Osteoblast (primary cell): ENCODE data around the gene TGFB3. TPM values are rescaled to one million over a fixed set of nuclear protein-coding genes. Genes with fewer than 3 reads are reported as not detected.

Experiments used
- DNase-seq: peaks from one replicate; pipeline ENCODE4 v3.0.0; 2011; ENCODE audit warnings: low spot score, mixed read lengths; ENCODE audit not compliant: insufficient read length; ENCODE audit errors: missing footprints
- H2AFZ ChIP-seq: 2 replicates; pipeline ENCODE4 v1.6.0; 2011; ENCODE audit warnings: mild to moderate bottlenecking, low read length
- H3K27ac ChIP-seq: 2 replicates; pipeline ENCODE4 v1.5.1; 2011; ENCODE audit warnings: mild to moderate bottlenecking, low read depth, low read length, moderate library complexity
- H3K27me3 ChIP-seq: 2 replicates; pipeline ENCODE4 v1.6.0; 2012; ENCODE audit warnings: mild to moderate bottlenecking, control low read depth, inconsistent platforms, low read length, moderate library complexity; ENCODE audit not compliant: insufficient read depth
- H3K36me3 ChIP-seq: 2 replicates; pipeline ENCODE4 v1.5.1; 2011; ENCODE audit warnings: mild to moderate bottlenecking, low read length, control low read depth, moderate library complexity; ENCODE audit not compliant: insufficient read depth
- H3K4me1 ChIP-seq: 2 replicates; pipeline ENCODE4 v1.5.1; 2011; ENCODE audit warnings: mild to moderate bottlenecking, low read length, control low read depth, moderate library complexity; ENCODE audit not compliant: insufficient read depth
- H3K4me2 ChIP-seq: 2 replicates; pipeline ENCODE4 v1.6.0; 2011; ENCODE audit warnings: mild to moderate bottlenecking, low read length; ENCODE audit not compliant: insufficient read depth
- H3K4me3 ChIP-seq: fragments of 200-600 bp; sonication (generic); 3 replicates; pipeline ENCODE4 v1.5.1; 2012; ENCODE audit warnings: mild to moderate bottlenecking, low read length, inconsistent platforms; ENCODE audit not compliant: insufficient read depth
- H3K79me2 ChIP-seq: 2 replicates; pipeline ENCODE4 v1.6.0; 2012; ENCODE audit warnings: mild to moderate bottlenecking, low read length, control low read depth, inconsistent platforms; ENCODE audit not compliant: insufficient read depth
- H3K9me3 ChIP-seq: 2 replicates; pipeline ENCODE4 v1.5.1; 2011; ENCODE audit warnings: low read depth, low read length, control low read depth
- H4K20me1 ChIP-seq: 2 replicates; pipeline ENCODE4 v1.6.0; 2012; ENCODE audit warnings: mild to moderate bottlenecking, low read length, control low read depth; ENCODE audit not compliant: insufficient read depth
- total RNA-seq: library from RNA; depleted of rRNA; stranded (reverse); fragments of >200 nt; gene quantifications from 2 replicates; pipeline ENCODE4 v1.2.3, GENCODE V29; 2012
- TF ChIP-seq, protein P1 (sequence below): IDR thresholded peaks from 2 replicates; pipeline ENCODE4 v1.5.1; 2011; ENCODE audit warnings: mild to moderate bottlenecking, low read depth, low read length, moderate library complexity; ENCODE audit errors: extremely low read depth

TGFB3 gene
- total RNA-seq, 1 donor: 11.6 TPM

DNA sequence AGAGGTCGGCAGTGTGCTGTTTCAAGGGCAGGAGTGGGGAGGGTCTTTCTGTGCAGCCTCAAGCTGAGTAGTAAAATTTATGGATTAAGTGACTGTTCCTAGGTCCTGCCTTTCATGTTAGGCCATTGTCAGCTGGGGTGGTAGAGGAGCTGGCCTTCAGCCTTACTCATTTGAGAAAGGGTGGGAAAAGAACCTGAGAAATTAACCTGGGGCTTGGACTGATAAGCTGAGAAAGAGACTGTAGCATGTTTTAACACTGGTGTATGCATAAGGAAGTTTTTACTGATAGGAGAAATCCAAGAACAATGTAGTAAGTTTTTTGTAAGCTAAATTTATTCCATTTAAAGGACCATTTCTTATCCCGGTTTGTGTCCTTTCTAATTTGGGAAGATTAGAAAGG is 24.5 kb upstream of the TGFB3 start:
- Histone ChIP-seq H3K9me3 (no peaks in the 10 kb centered on the region), H3K4me1 (peaks cover 10% of the 10 kb centered on the region), H3K79me2 (peaks cover 5% of the 10 kb centered on the region), H3K36me3 (peaks cover 41% of the 10 kb centered on the region), H3K27me3 (no peaks in the 10 kb centered on the region), H4K20me1 (peaks cover 9% of the 10 kb centered on the region), H2AFZ (no peak overlapping the region), H3K4me3 (no peak overlapping the region), H3K4me2 (no peak overlapping the region), H3K27ac (no peak overlapping the region)
- DNase-seq: no peak
- TF ChIP-seq, protein P1, sequence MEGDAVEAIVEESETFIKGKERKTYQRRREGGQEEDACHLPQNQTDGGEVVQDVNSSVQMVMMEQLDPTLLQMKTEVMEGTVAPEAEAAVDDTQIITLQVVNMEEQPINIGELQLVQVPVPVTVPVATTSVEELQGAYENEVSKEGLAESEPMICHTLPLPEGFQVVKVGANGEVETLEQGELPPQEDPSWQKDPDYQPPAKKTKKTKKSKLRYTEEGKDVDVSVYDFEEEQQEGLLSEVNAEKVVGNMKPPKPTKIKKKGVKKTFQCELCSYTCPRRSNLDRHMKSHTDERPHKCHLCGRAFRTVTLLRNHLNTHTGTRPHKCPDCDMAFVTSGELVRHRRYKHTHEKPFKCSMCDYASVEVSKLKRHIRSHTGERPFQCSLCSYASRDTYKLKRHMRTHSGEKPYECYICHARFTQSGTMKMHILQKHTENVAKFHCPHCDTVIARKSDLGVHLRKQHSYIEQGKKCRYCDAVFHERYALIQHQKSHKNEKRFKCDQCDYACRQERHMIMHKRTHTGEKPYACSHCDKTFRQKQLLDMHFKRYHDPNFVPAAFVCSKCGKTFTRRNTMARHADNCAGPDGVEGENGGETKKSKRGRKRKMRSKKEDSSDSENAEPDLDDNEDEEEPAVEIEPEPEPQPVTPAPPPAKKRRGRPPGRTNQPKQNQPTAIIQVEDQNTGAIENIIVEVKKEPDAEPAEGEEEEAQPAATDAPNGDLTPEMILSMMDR: no peak

DNA sequence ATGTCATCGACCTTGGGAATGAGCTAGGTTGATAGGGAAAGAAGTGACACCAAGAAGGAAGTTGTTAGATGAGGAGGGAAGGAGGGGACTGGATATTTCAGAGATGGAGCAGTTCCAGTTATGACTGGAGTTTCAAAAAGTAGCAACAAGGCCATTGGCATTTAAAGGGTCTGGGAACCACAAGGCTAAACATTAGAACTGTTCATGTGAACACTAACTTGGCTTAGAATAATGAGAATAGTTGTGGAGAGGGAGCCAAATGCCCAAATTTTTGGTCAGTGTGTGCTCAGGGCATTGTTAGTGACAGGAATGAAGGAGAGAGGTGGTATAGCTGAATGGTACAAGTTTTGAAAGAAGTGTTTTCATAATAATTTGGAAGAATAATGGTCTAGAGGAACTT is 20.6 kb upstream of the TGFB3 start:
- TF ChIP-seq, protein P1: no peak
- no peaks in the 10 kb centered on the region for H3K27me3 ChIP-seq
- no peaks in the 10 kb centered on the region for H4K20me1 ChIP-seq
- DNase-seq: no peak
- H3K4me3 ChIP-seq: no peak overlapping the region
- no peaks in the 10 kb centered on the region for H3K79me2 ChIP-seq
- no peaks in the 10 kb centered on the region for H3K9me3 ChIP-seq
- no peak overlapping the region for H3K4me2 ChIP-seq
- H3K4me1 ChIP-seq: peaks cover 2% of the 10 kb centered on the region
- H2AFZ ChIP-seq: no peak overlapping the region
- H3K27ac ChIP-seq: no peak overlapping the region
- H3K36me3 ChIP-seq: peaks cover 55% of the 10 kb centered on the region

GRCh38 chr14:75999511-76000190 is 17.9 kb upstream of the TGFB3 start:
- DNase-seq: no peak
- Histone ChIP-seq H3K4me2 (no peak overlapping the region), H3K4me3 (no peak overlapping the region), H2AFZ (no peak overlapping the region), H4K20me1 (peaks cover 4% of the 10 kb centered on the region), H3K4me1 (peaks cover 8% of the 10 kb centered on the region), H3K9me3 (no peaks in the 10 kb centered on the region), H3K36me3 (peaks cover 56% of the 10 kb centered on the region), H3K79me2 (peaks cover 7% of the 10 kb centered on the region), H3K27me3 (no peaks in the 10 kb centered on the region), H3K27ac (no peak overlapping the region)
- TF ChIP-seq, protein P1: no peak

- Histone ChIP-seq H3K4me2 (no peak overlapping the region), H3K4me1 (peaks cover 18% of the 10 kb centered on the region), H4K20me1 (peaks cover 4% of the 10 kb centered on the region), H3K27me3 (no peaks in the 10 kb centered on the region), H2AFZ (no peak overlapping the region), H3K27ac (no peak overlapping the region), H3K79me2 (peaks cover 7% of the 10 kb centered on the region), H3K4me3 (no peak overlapping the region), H3K36me3 (peaks cover 53% of the 10 kb centered on the region), H3K9me3 (no peaks in the 10 kb centered on the region)
- TF ChIP-seq, protein P1: no peak
- DNase-seq: no peak
These were observed 14.7 kb upstream of the TGFB3 start for GRCh38 chr14:75996488-75996887.
